ENCODE data around the gene ANKK1.

GRCh38 chr11:113373306-113373705, 14.3 kb upstream of the ANKK1 start:
- no peak for TF ChIP-seq EZH2 (IDR thresholded peaks at IDR 0.05)
- no peak for TF ChIP-seq POLR2AphosphoS5 (IDR thresholded peaks at IDR 0.05; ENCODE audit: borderline replicate concordance, low read depth, low read length)
